Tibial artery (tissue), 4 donors: Measurements from ENCODE around the gene HSBP1L1.

Experiments used
- DNase-seq, 2 donors: peaks; one replicate each; pipeline ENCODE4 v3.0.0-alpha.2; 2019
- H3K27ac ChIP-seq, 2 donors: fragments of 200-600 bp; sonication (generic) in 1 of 2; 1 replicate in 1 of 2; 2 replicates in 1 of 2; pipeline ENCODE4 v1.5.1; 2018 to 2019; ENCODE audit warnings: mild to moderate bottlenecking in 1 of 2
- H3K27me3 ChIP-seq, 2 donors: fragments of 200-600 bp; sonication (generic) in 1 of 2; one replicate each; pipeline versions ENCODE4 v1.5.1 to v1.6.0; 2016 to 2019
- H3K36me3 ChIP-seq, 3 donors: fragments of 200-600 bp; sonication (generic) in 2 of 3; one replicate each; pipeline ENCODE4 v1.5.1; 2016 to 2019; ENCODE audit warnings: mild to moderate bottlenecking in 2 of 3
- H3K4me1 ChIP-seq, 4 donors: fragments of 200-600 bp; sonication (generic) in 2 of 4; 1 replicate in 3 of 4; 2 replicates in 1 of 4; pipeline ENCODE4 v1.5.1; 2016 to 2019
- H3K4me3 ChIP-seq, 2 donors: fragments of 200-600 bp; sonication (generic) in 1 of 2; 1 replicate in 1 of 2; 2 replicates in 1 of 2; pipeline ENCODE4 v1.5.1; 2018 to 2019; ENCODE audit warnings: mild to moderate bottlenecking in 2 of 2
- H3K9me3 ChIP-seq, 3 donors: fragments of 200-600 bp; sonication (generic) in 1 of 3; one replicate each; pipeline ENCODE4 v1.5.1; 2016 to 2019
- intact Hi-C: fragments of 100-400 bp; cut with DNase I; formaldehyde crosslinking; loops from one replicate; pipeline ENCODE4 v1.15.0; 2023; ENCODE audit warnings: low total_unique reads
- TF ChIP-seq, protein P1 (sequence below), 2 experiments: fragments of 200-600 bp in 1 of 2; fragments of 450-650 bp in 1 of 2; IDR thresholded peaks; one replicate each; pipeline ENCODE4 v1.5.1; 2017 to 2019; ENCODE audit warnings: antibody characterized with exemption in 2 of 2, mild to moderate bottlenecking in 1 of 2, moderate library complexity in 1 of 2

Gene HSBP1L1

DNA sequence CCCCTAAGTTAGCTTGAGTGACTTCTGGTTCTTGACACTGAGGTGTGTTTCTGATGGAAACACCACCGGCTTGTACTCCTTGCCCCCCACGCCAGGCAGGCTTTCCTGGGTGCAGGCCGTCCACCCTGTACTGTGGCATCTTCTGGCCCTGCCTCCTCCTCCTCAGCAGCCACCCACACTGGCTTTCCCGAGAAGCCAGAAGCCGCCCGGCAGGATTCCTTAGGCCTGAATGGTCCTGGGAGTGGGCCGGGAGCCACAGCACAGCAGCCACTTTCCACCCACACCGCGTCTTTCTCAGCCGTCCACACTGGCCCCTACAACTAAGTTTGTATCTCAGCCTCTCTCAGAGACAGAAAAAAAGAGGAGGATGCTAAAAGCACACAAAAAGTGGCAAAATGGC is 2.1 kb upstream of the HSBP1L1 start:
- no peaks in the 10 kb centered on the region for H3K9me3 ChIP-seq
- no peak overlapping the region for H3K4me3 ChIP-seq
- TF ChIP-seq, protein P1, sequence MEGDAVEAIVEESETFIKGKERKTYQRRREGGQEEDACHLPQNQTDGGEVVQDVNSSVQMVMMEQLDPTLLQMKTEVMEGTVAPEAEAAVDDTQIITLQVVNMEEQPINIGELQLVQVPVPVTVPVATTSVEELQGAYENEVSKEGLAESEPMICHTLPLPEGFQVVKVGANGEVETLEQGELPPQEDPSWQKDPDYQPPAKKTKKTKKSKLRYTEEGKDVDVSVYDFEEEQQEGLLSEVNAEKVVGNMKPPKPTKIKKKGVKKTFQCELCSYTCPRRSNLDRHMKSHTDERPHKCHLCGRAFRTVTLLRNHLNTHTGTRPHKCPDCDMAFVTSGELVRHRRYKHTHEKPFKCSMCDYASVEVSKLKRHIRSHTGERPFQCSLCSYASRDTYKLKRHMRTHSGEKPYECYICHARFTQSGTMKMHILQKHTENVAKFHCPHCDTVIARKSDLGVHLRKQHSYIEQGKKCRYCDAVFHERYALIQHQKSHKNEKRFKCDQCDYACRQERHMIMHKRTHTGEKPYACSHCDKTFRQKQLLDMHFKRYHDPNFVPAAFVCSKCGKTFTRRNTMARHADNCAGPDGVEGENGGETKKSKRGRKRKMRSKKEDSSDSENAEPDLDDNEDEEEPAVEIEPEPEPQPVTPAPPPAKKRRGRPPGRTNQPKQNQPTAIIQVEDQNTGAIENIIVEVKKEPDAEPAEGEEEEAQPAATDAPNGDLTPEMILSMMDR (IDR thresholded peaks at IDR 0.05): no peak
- H3K36me3 ChIP-seq: no peaks in the 10 kb centered on the region
- peaks cover 0 to 24% (median 14%) of the 10 kb centered on the region in 4 donors for H3K4me1 ChIP-seq
- no peak overlapping the region for H3K27ac ChIP-seq
- peaks cover 0 to 23% of the 10 kb centered on the region in 2 donors for H3K27me3 ChIP-seq
- no peak for DNase-seq
- intact Hi-C loops: no loop called here

DNA sequence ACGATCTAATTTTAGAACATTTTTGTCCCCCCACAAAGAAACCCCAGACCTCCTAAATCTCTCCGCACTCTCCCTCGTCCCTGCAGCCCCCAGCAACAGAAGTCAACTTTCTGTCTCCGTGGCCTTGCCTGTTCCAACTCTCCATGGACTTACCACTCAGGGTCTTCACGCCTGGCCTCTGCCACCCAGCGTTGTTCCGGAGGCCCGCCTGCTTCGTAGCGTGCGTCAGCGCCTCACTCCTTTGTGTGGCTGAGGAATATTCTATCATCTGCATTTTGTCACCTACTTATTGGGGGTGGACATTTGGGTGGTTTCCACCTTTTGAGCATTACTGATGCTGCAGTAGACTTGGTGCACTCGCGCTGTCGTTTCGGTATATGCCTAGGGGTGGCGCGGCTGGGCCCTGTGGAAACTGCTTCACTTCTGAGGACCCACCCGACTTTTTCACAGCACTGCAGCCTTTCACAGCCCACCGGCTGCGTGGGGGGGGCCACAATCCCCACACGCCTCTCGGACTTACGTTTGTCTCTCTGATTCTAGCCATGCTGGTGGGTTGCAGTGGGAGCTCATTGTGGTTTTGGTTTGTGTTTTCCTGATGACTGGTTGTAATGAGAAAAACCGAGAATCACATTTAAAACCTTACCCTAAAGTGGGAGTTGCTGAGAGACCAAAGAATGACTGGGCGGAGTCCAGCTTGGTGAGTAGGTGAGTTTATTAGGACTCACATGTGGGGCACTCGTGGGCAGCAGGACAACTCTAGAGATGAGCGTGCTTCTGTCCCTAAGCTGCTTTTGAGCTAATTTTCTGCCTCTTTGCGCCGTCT is 1.4 kb upstream of the HSBP1L1 start:
- peaks cover 0 to 24% (median 14%) of the 10 kb centered on the region in 4 donors for H3K4me1 ChIP-seq
- TF ChIP-seq, protein P1 (IDR thresholded peaks at IDR 0.05): no peak
- peaks cover 0 to 7% (median 0%) of the 10 kb centered on the region in 3 donors for H3K36me3 ChIP-seq
- H3K27ac ChIP-seq: no peak overlapping the region
- no peak for DNase-seq
- intact Hi-C loops: no loop called here
- H3K4me3 ChIP-seq: no peak overlapping the region
- peaks cover 0 to 23% of the 10 kb centered on the region in 2 donors for H3K27me3 ChIP-seq
- H3K9me3 ChIP-seq: no peaks in the 10 kb centered on the region

DNA sequence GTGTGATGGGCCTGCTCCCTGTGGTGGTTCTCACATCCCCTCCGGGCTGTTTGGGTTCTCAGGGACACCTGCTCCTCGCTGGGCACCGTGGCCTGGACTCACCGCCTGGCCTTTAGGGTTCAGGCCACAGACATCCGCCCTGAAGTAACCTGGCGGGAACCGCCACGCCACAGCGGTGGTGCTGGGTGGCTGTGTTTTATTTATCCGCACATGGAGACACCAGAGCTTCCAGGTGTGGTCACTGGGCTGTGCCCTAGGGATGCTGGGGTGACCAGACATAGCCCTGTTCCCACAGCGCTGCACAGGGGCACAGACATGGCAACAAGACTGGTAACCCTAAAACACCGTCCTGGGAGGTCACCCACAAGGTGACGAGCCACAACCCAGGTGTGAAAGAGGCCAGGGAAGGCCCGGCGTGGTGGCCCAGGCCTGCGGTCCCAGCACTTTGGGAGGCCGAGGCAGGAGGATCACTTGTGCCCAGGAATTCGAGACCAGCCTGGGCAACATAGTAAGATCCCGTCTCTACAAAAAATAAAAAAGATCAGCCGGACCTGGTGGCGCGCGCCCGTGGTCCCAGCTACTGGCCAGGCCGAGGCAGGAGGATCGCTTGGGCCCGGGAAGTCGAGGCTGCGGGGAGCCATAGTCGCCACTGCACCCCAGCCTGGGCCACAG is 649 bp upstream of the HSBP1L1 start:
- peaks cover 0 to 24% (median 14%) of the 10 kb centered on the region in 4 donors for H3K4me1 ChIP-seq
- no peak for DNase-seq

DNA sequence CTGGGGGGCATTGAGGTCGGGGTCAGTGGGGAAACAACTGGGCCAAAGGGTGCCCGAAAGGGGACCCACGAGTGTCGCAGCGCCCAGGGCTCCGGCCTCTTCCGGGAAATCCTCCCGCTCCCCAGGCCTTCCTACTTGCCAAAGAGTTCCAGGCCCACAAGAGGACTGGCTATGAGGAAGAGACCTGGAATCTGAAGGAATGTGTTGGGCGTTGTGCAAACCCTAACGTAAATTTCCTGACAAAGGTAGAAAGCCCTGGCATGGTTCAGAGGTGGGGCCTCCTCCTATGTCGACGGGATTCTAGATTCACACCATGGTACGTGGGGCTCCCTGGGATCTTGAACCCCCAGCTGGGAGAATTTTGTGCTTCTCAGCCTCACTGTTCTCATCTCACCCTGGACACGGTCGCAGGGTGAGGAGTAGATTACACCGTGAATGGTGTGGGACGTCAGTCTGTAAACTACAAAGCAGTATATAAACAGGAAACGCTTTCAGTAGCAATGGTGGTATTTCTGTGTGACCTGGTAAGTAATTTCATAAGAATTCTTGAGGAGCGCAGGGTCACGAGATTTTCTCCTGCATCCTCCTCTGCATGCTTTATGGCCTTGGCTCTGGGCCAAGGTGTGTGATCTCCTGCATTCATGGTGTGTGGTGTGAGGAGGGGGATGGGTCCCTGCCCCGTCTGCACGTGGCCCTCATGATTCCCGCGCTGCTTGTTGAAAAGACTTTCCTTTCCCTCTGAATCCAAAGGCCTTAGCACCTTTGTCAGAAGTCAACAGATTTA is 868 bp downstream of the HSBP1L1 start:
- TF ChIP-seq, protein P1 (IDR thresholded peaks at IDR 0.05): no peak
- Histone ChIP-seq H3K9me3 (no peaks in the 10 kb centered on the region), H3K27me3 (peaks cover 0 to 23% of the 10 kb centered on the region in 2 donors), H3K4me3 (peak overlapping the region; percentile 50 to 57), H3K27ac (peak overlapping the region in 1 of 2 donors; percentile 40), H3K36me3 (peaks cover 0 to 20% (median 1%) of the 10 kb centered on the region in 3 donors), H3K4me1 (peaks cover 0 to 24% (median 14%) of the 10 kb centered on the region in 4 donors)
- intact Hi-C loops: no loop called here
- DNase-seq: no peak

More for the DNA sequence above, 649 bp upstream of the HSBP1L1 start:
- Histone ChIP-seq H3K27ac (no peak overlapping the region), H3K27me3 (peaks cover 0 to 23% of the 10 kb centered on the region in 2 donors), H3K36me3 (peaks cover 0 to 13% (median 0%) of the 10 kb centered on the region in 3 donors), H3K9me3 (no peaks in the 10 kb centered on the region), H3K4me3 (peak overlapping the region; percentile 50 to 57)
- TF ChIP-seq, protein P1 (IDR thresholded peaks at IDR 0.05): no peak
- intact Hi-C loops: no loop called here

DNA sequence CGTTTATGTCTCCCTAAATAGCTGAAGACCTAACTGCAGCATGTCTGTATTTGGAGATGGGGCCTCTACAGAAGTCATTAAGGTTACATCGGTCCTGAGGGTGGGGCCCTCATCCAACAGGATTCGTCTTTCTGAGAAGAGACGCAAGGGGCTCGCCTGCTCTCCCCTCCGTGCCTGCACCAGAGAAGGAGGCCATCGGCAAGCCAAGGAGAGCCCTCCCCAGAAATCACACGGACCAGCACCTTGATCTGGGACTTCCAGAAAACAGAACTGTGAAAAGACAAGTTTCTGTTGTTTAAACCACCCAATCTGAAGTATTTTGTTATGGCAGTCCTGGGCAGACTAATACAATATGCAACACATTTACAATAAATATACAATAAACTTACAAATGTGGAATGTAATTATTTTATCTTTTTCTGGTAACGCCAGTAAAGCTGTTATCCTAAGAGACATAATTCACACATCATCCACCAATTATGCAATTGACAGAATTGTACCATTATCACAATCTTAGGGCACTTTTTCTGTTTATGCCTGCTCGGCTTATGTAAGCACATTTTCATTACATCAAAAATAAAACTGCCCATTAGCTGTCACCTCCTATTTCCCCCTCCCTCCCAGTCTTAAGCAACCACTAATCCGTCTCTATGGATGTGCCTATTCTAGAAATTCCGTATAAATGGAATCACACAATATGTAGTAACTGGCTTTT is 6.1 kb downstream of the HSBP1L1 start:
- H3K36me3 ChIP-seq: peaks cover 20 to 73% (median 47%) of the 10 kb centered on the region in 3 donors
- H3K27ac ChIP-seq: no peak overlapping the region
- DNase-seq: peak in 1 of 2 donors; percentile 38
- TF ChIP-seq, protein P1 (IDR thresholded peaks at IDR 0.05): no peak
- no peaks in the 10 kb centered on the region for H3K27me3 ChIP-seq
- intact Hi-C loops: no loop called here
- no peaks in the 10 kb centered on the region for H3K9me3 ChIP-seq
- peaks cover 0 to 1% (median under 1%) of the 10 kb centered on the region in 4 donors for H3K4me1 ChIP-seq
- H3K4me3 ChIP-seq: no peak overlapping the region
